Activated CD8-positive, alpha-beta memory T cell treated with anti-CD3 and anti-CD28 coated beads for 36 hours (primary cell): ENCODE measurements around the gene DDT. TPM values are rescaled to one million over a fixed set of nuclear protein-coding genes. Genes with fewer than 3 reads are reported as not detected.
"Not testable (repeated sequence)": the region's sequence is repeated elsewhere in the genome, so short reads cannot be mapped to it uniquely, and the experiment has no call there.

Source experiments
- CTCF ChIA-PET: fragments of 350-600 bp; sonication (Branson Sonifier 250); formaldehyde crosslinking; loops from one replicate; lab custom pipeline; 2021; ENCODE audit warnings: antibody characterized with exemption; lab: Charles Lee
- POLR2A ChIA-PET: fragments of 350-600 bp; sonication (Branson Sonifier 250); formaldehyde crosslinking; loops from one replicate; lab custom pipeline; 2021; ENCODE audit warnings: antibody characterized with exemption; lab: Charles Lee
- total RNA-seq, 2 experiments: library from RNA; stranded (reverse); gene quantifications; one replicate each; pipeline ENCODE4 v1.2.3, GENCODE V29; 2021

Gene DDT
- total RNA-seq, 2 experiments from 2014 or later = 108 to 110 TPM

DNA sequence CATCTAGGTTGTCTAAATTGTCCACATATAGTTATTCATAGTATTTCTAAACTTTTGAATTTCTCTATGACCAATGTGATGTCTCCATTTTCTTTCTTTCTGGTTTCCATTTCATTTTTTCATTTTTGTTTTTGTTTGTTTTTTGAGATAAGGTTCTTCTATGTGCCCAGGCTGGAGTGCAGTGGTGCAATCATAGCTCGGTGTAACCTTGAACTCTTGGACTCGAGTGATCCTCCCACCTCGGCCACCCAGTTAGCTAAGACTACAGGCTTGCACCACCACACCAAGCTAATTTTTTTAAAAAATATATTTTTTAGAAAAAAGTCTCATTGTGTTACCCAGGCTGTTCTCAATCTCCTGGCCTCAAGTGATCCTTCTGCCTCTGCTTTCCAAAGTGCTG lies 22.9 kb upstream of the DDT start:
- ChIA-PET POLR2A (no interaction called here), CTCF (no interaction called here)

DNA sequence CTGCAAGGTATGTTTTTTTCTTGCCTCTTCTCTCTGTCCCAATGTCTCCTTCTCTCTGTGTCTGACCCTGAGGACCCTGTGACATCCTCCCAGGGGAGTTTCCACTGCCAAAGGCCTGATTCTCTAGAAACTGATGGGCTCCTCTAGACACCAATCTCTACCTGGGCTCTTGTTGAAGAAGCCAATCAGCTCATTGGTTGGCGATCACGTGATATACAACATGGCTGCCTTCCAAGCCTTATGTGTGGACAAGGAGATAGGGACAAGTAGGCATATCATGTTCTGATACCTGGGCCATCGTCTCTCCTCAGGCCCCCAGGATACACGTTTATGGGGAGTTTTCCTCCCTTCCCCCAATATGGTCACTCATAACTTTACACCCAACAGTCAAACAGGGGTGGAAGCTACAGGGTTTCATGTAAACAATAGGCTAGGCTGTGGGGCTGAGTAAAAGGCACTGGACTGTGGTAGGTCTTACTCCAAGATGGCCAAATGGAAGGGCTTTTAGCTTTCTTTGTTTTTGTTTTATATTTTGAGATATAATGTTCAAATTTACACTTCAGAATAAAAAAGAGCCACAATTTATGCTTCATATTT lies 19.4 kb upstream of the DDT start:
- POLR2A ChIA-PET, CTCF ChIA-PET: not testable (repeated sequence)

DNA sequence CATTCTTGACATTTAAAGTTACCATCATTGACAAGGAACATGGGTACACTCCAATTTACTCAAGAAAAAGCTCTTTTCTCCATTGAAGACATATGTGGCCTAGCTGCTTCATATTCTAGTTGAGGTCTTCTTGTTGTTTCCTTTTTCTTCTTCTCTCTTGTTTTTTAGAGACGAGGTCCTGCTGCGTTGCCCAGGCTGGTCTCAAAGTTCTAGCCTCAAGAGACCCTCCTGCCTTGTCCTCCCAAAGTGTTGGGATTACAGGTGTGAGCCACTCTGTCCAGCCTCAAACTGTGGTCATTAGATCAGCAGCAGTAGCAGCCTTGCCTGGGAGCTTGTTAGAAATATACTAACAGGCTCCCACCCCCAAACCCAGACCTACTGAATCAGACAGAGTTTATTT lies 18.8 kb upstream of the DDT start:
- CTCF ChIA-PET, POLR2A ChIA-PET: not testable (repeated sequence)

DNA sequence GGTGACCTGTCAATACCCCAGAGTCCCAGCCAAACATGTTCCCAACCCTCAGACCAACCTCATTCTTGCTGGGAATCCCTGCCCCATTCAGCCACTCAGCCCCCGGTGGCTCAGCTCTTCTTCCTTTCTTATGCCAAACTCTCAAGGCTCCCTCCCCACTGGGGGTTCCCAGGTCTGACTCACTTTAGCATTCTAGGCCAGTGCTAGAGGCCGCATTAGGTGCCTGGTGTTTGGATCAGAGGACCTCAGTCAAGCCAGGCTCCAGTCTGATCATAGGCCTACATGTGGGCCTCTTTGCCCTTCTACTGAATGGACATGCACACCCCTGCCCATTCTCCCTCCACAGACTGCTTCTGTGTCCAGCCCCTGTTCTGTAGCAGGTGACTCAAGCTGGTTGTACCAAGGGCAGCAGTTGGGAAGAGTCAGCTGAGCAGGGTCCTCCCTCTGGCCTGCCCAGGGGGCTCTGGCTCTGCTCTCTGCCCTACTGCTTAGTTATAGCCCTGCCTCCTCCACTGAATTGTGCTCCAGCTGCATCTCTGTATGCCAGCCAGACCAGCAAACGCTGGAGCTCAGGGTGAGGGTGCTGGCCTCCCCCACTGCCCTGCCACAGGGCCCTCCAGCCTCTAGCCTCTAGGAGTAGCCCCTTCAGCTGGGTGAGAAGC lies 15.5 kb upstream of the DDT start:
- POLR2A ChIA-PET, CTCF ChIA-PET: not testable (repeated sequence)

DNA sequence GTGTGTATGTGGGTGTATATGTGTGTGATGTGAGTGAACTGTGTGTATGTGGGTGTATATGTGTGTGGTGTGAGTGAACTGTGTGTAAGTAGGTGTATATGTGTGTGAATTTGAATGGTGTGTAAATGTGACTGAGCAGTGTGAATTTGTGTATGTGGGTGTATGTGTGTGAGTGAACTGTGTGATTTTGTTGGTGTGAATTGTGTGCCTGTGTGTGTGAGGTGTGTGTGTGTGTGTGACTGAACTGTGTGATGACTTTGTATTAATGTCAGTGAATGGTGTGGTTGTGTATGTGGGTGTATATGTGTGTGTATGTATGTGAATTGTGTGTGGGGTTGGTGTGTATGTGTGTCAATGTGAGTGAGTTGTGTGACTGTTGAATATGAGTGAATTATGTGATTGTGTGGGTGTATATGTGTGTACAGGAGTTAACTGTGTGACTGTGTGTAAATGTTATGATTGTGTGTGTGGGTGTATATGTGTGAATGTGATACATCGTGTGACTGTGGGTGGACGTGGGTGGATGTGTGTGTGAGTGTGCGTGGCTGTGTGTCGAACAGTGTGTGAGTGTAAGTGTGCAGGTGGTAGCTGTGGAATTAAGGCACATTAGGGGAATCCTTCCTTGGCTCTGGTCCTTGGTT lies 12.4 kb upstream of the DDT start:
- CTCF ChIA-PET = not testable (repeated sequence)

DNA sequence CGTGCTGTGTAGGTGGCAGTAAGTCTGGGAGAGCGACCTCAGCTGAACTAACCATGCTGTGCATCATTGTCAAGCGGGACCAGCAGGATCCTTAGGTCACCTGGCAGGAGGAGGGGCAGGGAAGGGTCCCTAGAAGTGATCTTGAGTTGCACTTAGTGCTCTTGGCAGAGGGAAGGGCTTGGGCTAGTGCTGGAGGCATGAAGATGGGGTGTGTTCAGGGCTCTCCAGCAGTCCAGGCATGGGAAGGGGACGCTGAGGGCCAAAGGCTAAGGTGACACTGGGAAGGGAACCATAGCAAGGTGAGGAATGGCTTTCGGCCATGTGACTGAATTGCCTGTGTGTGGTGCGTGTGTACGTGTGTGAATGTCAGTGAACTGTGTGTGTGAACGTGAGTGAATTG lies 11.8 kb upstream of the DDT start:
- POLR2A ChIA-PET, CTCF ChIA-PET: not testable (repeated sequence)

More for the DNA sequence above, 12.4 kb upstream of the DDT start:
- POLR2A ChIA-PET = not testable (repeated sequence)

DNA sequence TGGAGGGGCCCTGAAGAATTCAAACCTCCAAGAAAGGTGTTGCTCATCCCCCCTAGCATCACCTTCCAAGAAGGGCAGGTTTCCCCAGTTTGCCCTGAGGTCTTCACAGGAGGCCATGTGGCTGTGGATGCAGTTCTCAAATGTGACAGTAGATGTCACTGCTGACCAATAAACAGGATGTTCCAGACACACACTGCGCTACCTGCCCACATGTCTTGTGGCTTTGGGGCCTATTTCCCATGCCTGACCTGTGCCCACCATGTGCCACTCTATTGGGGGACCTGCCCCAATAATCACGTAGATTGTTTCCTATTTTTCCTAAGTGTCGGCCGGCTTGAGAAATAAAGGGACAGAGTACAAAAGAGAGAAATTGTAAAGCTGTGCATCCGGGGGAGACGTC lies 10.2 kb upstream of the DDT start:
- POLR2A ChIA-PET = no interaction called here

DNA sequence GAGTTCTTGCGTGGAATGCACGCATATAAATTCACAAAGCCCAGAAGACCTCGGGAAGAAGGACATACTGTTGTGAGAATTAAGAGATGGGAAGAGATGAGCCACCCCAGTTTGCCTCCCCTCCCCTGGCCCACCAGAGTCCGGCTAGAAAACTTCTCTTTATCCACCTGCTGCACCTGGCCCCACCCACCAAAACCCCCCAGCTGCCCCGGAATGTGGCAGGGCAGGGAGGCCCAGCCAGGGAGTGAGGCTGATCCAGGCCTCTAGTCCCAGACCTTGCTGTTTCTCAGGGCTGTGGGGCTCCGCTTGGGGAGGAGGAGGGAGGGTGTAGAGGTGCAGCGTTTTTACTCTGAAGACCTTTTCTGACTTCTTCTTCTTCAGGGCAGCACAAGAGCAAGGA lies 6.3 kb upstream of the DDT start:
- CTCF ChIA-PET, POLR2A ChIA-PET: not testable (repeated sequence)

More for the DNA sequence above, 10.2 kb upstream of the DDT start:
- CTCF ChIA-PET = no interaction called here

DNA sequence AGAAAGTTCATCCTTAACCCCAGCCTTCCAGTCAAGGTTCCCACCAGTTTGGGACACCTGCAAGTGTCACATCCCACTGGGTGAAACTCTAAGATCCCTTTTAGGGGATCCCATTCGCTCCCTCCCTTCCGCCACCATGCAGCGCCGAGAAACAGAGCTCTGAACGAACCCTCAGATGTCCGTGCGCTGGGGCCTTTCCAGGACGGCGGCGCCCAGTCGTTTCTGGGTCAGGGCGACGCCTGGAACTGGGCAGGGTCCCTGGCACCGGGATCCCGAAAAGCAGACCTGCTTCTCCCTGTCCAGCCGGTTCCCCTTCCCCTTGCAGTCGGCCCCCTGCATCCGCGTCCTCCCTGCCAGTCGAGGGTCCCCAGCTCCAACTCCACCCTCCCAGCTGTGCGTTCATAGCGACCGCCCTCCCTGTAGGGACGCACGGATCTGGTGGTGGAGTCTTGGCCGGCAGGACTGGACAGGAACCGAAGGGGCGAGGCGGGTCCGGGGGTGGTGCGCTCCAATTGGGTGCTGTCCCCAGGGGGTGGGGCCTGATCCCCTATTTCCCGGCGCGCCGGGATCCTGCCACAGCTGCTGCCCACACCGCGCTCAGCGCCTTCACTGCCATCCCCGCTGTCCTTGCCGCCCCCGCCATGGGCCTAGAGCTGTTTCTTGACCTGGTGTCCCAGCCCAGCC lies 5.5 kb upstream of the DDT start, which contains the start of gene GSTT2:
Gene GSTT2 (plus strand): TSS at position 578 of the 684 bp plus-strand sequence.
- CTCF ChIA-PET, POLR2A ChIA-PET: not testable (repeated sequence)

DNA sequence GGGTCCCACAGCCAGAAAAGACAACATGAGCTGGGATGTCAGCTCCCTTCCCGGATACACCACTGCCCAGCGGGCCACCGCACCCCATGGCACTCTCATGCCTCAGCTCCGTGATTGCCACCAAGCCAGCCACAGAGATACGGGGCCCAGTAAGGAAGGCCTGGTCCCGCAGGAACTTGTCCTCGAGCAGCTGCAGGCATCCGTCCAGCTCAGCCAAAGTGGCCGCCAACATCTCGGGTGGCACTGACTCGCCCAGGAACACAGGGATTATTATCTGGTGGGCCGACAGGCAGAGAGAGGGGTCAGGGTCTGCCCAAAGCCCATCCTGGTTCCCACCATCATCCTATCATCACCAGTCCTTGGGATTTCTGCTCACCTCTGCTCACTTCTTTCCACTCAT lies 3.1 kb upstream of the DDT start:
- POLR2A ChIA-PET, CTCF ChIA-PET: not testable (repeated sequence)

DNA sequence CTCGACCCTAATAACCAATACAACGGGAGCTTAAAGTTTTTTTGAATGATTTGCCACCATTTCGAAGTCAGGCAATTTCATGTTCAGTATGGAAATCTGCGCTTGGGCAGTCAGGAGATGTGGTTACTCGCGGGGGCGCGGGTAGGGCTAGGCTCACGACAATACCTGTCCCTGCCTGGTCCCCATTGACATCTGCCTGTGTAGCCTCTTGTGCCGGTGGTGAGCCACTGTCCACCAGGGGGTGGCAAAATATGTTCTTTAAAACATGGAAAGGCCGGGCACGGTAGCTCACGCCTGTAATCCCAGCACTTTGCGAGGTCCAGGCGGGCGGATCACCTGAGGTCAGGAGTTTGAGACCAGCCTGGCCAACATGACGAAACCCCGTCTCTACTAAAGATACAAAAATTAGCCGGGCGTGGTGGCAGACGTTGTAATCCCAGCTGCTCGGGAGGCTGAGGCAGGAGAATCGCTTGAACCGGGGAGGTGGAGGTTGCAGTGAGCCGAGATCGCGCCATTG lies 653 bp upstream of the DDT start:
- POLR2A ChIA-PET, CTCF ChIA-PET: not testable (repeated sequence)

DNA sequence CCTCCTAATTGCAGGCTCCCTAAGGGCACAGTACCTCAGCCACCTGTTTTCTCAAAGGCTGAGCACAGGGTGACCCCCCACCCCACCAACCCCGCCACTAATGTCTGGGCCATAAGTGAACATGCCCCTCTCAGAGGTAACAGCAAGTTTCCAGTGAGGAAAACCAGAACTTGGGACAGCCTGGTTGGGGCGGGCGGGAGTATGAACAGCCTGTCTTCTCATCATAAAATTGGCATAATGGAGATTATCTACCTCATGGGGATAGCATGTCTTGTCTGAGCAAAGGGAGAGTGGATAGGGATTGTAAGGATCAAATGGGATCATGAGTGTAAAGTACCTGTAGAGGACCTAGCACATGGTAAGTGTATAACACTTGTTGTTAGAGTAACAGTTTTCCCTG lies 2.3 kb downstream of the DDT start:
- CTCF ChIA-PET, POLR2A ChIA-PET: not testable (repeated sequence)

DNA sequence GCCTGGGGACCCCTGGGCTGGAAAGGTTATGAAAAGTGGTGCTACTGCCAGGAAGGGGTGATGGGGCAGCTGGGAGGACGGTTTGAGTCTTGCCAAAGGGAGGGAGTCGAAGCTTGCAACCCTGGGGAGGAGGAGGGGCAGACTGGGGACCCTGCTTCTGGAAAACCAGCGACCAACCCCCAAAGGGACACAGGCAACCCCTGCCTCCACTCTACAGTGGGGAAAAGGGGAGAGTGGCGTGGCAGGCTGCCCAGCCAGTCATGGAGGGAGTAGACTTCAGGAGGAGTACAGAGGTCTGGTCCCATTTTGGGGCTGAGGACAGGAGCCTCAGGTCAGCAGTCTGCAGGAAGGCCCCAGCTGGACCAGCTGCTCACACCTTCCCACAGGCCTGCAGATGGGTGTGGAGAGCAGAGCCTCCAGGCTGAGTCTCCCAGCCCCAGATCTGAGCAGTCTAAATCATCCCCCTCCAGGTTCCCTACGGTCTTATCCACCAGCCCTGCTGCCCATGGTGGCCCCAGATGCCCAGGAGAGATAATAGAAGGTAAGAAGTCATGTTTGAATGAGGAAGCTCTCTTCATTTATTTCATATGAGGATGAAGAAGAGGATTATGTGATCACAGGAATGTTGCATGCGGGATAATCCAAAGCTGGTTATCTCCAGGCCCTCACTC lies 3.3 kb downstream of the DDT start:
- CTCF ChIA-PET = no interaction called here

DNA sequence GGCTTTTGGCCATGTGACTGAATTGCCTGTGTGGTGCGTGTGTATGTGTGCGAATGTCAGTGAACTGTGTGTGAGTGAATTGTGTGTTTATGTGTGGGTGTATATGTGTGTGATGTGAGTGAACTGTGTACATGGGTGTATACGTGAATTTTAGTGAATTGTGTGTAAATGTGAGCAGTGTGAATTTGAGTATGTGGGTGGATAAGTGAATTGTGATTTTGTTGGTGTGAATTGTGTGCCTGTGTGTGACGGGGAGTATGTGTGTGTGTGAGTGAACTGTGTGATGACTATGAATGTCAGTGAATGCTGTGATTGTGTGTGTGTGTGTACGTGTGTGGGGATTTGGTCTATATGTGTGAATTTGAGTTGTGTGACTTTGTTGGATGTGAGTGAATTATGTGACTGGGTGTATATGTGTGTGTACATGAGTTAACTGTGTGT lies 4.0 kb downstream of the DDT start:
- ChIA-PET CTCF (no interaction called here), POLR2A (no interaction called here)

More for the DNA sequence above, 3.3 kb downstream of the DDT start:
- POLR2A ChIA-PET = no interaction called here

DNA sequence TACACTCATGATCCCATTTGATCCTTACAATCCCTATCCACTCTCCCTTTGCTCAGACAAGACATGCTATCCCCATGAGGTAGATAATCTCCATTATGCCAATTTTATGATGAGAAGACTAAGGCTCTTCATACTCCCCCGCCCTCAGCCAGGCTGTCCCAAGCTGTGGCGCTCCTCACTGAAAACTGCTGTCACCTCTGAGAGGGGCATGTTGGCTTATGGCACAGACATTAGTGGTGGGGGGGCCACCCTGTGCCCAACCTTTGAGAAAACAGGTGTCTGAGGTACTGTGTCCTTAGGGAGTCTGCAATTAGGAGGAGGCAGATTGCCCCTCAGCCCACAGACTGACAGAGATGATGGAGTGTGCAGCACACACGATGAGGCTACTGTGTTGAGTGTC lies 5.2 kb downstream of the DDT start:
- POLR2A ChIA-PET = no interaction called here
- CTCF ChIA-PET = no interaction called here

DNA sequence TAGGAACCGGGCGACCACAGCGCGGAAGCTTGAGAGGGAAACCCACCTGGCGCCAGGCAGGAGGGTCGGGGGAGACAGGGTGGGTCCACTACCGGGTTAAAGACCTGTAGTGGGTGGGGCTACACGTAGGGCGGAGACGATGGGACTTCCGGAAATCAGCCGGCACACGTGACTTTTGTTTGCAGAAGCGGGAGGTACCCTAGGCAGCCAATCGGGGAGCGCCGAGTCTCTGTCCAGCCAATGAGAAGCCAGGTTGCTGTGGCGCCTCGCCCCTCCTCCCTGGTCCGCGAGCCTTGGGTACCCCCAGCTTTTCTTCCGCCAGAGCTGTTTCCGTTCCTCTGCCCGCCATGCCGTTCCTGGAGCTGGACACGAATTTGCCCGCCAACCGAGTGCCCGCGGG lies 7.7 kb downstream of the DDT start, which contains the start of gene DDTL:
Gene DDTL (plus strand): TSS at position 321 of the 400 bp plus-strand sequence. CDS start 27 bp downstream, at position 348.
- POLR2A ChIA-PET, CTCF ChIA-PET: not testable (repeated sequence)

DNA sequence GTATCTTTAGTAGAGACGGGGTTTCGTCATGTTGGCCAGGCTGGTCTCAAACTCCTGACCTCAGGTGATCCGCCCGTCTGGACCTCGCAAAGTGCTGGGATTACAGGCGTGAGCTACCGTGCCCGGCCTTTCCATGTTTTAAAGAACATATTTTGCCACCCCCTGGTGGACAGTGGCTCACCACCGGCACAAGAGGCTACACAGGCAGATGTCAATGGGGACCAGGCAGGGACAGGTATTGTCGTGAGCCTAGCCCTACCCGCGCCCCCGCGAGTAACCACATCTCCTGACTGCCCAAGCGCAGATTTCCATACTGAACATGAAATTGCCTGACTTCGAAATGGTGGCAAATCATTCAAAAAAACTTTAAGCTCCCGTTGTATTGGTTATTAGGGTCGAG lies 8.1 kb downstream of the DDT start:
- CTCF ChIA-PET, POLR2A ChIA-PET: not testable (repeated sequence)

DNA sequence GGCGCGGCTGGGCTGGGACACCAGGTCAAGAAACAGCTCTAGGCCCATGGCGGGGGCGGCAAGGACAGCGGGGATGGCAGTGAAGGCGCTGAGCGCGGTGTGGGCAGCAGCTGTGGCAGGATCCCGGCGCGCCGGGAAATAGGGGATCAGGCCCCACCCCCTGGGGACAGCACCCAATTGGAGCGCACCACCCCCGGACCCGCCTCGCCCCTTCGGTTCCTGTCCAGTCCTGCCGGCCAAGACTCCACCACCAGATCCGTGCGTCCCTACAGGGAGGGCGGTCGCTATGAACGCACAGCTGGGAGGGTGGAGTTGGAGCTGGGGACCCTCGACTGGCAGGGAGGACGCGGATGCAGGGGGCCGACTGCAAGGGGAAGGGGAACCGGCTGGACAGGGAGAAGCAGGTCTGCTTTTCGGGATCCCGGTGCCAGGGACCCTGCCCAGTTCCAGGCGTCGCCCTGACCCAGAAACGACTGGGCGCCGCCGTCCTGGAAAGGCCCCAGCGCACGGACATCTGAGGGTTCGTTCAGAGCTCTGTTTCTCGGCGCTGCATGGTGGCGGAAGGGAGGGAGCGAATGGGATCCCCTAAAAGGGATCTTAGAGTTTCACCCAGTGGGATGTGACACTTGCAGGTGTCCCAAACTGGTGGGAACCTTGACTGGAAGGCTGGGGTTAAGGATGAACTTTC lies 13.0 kb downstream of the DDT start, which contains the start of gene GSTT2B:
Gene GSTT2B (minus strand): TSS at position 112 of the 688 bp plus-strand sequence. CDS start 64 bp downstream, at position 48.
- POLR2A ChIA-PET, CTCF ChIA-PET: not testable (repeated sequence)
